GM19240 (cell line): ENCODE measurements around the gene C1QTNF1.

Experiments
- DNase-seq: peaks from one replicate; pipeline ENCODE4 v3.0.0; 2011; ENCODE audit warnings: low spot score; ENCODE audit not compliant: insufficient read length

Gene C1QTNF1

DNA sequence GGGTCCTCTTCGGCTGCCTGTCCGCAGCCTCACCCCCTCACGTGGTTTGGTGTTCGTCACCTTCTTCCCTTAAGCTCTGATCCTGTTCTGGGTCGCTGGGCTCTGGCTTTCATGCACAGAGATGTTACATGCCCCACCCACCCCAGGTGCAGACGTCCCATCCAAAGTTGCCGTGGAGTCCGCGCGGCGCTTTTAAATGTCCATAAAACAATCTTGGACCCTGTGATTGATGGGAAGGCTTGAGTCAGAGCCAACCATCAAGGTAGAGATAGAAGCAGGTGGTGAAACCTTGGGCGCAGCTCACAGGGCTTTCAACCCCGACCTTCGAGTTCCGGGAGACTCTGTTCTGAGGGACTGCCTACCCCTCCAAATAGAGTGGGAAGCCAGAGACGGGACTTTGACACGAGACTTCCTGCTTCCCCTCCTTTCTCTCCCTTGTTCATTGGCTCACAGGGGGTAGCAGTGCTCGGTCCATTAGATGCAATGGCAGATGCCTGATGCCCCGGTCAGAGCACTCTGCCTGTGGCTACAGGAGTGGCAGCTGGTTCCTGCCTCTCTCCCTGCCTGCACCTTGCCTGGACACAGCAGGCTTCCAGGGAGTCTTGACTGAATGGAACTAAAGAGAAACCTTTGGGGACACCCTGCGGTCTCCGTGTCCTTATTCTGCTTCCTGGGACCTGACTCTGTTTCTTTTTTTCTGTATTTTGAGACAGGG is 54.7 kb downstream of the C1QTNF1 start:
- DNase-seq = no peak

DNA sequence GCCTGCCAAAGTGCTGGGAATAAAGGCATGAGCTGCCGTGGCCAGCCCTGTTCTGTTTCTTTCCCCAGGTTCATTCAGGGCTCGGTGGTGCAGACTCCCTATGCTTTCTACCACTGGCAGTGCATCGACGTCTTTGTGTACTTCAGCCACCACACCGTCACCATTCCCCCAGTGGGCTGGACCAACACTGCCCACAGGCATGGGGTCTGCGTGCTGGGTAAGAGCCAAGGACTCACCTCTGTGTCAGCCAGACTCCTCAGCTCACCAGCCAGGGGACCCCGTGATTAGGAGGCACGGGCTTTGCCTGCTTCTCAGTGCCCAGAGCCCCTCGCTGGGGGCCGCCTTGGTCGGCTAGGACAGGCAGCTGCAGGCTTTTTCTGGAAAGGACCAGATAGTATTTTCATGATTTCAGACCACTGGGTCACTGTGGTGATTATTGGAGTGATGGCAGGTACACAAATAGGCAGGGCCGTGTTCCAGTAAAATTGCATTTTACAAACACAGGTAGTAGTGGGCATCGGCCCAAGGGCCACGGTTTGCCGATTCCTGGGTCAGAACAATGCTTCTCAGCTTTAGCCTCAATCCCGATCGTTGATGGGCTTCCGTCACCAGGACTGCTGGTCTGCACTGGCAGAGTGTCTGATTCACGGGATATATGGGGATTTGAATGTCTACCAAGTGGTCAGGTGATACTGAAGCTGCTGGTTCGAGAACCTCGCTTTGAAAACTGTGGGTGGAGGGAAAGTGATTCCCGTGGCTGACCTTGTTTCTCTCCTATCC is 55.6 kb downstream of the C1QTNF1 start:
- no peak for DNase-seq

DNA sequence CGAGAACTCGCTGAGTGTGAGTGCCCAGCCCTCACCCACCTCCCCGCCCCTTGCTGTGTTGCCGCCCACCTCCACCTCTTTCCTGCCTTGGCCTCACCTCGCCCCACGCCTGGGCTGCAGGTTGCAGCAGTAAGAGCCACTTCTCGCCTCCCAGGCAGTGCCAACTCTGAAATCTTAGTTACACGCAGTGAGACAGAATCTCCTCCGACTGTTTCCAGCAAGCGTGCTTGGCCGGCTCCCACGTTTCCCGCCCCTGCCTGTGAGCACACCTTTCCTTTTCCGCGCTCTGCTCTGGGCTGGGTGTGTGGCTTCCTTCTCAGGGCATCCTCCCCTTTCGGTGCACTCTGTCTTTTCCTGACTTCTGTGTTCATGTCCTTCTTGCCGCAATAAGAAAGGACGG is 56.4 kb downstream of the C1QTNF1 start:
- DNase-seq = no peak

DNA sequence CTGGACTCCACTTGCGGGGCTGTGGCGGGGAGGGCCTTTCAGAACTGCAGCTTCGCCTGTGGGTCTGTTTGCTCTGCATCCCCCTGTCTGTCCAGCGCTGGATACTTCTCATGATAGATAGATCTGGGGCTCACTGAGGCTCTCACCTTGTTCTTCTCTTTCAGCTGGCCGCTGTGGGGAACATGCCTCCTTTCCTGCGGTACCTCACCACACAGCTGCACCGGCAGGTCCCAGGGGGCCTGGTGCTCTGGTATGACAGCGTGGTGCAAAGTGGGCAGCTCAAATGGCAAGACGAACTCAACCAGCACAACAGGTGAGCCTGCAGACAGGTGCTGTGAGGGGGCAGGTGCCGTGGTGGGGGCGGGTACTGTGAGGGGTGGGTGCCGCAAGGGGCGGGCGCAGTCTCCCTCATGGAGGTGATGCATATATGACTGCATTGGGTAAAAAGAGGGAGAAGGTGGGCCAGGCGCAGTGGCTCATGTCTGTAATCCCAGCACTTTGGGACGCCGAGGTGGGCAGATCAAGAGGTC is 56.9 kb downstream of the C1QTNF1 start:
- DNase-seq = no peak

DNA sequence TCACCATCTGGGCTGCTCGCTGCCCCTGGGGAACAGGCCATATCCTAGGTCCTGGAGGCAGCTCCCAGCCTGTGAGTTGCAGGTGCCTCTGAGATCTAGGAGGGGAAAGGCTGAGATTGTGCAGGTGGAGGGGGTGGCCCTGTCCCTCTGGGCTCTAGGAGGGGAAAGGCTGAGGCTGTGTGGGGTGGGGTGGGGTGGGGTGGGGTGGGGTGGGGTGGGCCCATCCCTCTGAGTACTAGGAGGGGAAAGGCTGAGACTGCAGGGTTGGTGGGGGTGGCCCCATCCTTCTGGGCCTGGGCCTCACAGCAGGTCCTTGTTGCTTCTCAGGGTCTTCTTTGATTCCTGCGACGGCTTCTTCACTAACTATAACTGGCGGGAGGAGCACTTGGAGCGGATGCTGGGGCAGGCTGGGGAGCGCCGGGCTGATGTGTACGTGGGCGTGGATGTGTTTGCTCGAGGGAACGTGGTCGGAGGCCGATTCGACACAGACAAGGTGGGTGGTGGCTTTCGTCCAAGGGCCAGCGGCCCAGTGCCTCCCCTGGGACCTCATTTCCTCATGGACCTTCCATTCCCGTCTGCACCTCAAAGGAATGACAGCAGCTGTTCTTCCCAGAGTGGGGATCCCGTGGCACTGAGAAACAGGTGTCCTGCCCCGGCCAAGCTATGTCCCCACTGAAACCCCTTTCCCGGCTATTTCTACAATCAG is 57.8 kb downstream of the C1QTNF1 start:
- DNase-seq = no peak

DNA sequence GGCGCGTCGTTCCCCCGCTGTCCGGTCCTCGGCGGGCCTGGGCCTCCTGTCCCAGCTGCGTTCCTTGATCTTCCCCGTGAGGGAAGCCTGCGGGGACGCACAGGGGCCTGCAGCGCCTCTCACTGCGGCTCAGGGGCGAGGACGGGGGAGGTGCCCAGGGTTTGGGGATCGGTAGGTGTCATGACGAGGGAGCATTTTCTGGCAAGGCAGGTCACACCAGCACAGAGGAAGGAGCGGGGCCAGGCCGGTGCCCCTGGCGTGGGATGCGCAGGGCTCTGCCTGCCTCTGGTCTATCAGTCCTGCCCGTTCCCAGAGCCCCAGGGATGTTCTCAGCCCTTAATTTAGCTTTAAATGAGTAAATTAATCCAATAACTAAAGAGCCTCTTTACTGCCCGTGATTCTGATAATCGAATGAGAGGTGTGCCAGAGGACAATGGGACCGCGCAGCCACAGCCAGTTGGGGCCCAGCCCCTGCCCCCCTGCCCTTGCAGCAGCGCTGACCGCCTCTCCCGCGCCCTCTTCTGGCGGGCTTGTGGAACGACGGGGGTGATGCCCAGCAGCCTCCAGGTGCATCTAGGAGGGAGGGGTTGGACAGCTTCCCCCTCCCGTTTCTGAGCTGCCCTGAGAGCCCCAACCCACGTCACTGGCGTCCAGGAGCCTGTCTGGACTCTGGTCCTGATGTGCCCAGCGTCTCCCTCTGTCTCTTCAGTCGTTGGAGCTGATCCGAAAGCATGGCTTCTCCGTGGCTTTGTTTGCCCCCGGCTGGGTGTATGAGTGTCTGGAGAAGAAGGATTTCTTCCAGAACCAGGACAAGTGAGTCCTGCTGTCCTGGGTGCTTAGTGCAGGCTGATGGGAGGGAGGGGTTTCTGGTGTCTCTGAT is 58.6 kb downstream of the C1QTNF1 start:
- no peak for DNase-seq

DNA sequence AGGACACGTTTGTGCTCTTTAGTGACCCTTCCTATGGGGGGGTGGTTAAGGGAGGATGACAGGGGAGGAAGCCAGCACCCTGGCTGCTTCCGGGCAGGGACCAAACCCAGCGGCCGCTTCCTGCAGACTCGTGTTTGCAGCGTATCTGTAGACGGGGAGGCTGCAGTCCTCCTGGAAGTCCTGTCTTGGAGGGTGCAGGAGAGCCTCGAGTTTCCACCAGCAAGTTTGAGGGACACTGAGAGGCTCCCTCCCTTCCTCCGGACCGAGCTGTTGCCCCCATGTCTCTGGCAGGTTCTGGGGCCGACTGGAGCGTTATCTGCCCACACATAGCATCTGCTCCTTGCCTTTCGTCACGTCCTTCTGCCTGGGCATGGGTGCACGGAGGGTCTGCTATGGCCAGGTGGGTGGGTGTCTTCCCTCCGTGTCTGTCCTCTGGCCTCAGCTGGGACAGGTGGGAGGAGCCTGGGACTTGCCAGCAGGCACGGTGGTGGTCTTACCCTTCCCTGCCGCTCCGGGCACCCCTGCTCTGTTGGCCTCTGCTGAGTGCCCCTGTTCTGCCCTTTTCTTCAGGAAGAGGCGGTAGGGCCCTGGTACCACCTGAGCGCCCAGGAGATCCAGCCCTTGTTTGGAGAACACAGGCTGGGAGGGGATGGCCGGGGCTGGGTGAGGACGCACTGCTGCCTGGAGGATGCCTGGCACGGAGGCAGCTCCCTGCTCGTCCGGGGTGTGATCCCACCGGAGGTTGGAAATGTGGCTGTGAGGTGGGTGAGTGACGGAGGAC is 59.4 kb downstream of the C1QTNF1 start:
- DNase-seq = no peak

DNA sequence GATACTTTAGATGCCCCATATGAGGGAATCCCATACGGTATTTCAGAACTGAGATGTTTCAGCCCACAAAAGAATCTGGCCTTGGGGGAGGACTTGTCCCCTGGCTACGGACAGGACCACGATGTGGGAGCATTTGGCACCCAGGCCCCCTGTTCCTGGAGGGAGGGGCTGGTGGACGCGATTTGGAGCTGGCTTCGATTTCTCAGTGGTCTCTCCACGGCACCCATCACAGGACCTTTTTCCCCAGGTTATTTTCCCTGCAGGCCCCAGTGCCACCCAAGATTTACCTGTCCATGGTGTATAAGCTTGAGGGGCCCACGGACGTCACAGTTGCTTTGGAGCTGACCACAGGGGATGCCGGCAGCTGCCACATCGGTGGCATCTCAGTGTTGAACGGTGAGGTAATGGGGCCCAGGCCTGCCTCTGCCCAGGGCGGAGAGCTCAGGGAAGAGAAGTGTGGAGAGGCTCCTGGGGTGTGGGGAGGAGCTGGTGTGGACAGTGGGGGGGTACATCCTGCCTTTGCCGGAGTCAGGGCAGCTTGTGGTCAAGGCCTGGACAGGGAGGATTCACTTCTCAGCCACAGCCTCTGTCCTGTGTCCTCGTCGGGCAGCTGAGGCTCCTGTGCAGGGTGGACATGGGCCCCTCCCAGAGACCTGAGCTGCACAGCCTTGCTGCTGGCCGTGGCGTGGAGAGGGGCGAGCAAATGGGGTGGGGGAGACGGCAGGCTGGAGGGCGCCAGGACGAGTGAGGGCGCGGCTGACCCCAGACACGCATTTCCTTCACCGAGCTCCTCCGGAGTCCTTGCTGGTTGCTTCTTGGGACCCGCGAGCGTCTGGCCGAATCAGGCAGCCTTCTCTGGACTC is 60.6 kb downstream of the C1QTNF1 start:
- DNase-seq = no peak

DNA sequence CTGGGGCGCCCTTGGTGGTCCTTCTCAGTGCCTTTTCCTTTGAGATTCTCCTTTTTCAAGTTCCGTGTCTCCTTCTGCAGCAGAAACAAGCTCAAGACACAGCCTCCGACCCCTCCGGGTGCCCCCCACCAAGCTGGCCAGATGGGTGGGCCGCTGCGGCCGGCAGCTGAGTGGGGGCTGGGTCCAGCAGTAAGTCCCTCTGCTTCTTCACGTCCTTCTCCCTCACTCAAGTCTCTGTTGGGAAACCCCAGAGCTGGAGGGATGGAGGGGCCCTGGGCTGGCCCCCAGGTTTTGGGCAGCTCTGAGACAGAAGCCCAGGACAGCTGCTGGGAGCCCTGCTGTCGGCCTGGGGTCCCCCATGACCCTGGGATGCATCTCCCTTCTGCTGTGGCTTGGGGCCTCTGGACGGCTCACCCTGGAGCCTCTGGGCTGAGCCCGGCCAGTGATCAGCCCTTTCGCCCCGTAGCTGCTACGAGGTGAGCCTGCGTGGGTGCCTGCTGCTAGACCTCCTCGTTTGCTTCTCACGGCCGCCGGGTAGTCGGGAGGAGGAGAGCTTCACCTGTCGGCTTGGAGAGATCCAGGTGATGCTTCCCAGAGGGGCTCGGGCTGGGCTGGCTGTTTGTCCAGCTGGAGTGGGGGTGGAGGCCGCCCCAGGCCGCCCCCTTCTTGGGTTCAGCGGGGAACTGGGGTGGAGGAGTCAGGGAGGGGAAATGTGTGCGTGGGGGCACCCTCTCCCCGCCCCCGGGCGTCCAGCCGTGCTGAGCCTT is 61.4 kb downstream of the C1QTNF1 start:
- no peak for DNase-seq

DNA sequence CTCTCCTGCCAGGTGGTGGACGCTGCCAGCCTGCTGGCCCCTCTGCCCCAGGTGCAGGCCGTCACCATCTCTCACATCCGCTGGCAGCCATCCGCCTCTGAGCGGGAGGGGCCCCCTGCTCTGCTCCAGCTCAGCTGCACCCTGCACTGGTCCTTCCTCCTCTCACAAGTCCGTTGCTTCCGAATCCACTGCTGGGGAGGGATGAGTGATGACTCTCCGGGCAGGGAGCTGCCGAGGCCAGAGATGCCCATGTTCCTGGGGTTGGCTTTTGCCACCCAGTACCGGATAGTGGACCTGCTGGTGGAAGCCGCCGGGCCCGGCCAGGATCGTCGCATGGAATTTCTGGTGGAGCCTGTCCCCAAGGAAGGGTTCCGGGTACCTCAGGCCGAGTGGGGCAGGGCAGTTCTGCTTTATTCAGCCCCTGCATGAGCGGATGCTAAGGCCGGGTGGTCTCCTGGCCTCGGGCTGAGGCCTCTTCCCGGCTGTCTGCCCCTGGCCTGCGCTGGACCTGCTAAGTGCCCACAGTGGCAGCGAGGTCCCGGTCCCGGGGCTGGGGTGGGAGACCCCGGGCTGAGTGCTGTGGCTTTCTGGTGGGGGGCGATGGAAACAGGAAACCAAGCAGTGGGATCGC is 62.1 kb downstream of the C1QTNF1 start:
- DNase-seq = no peak

DNA sequence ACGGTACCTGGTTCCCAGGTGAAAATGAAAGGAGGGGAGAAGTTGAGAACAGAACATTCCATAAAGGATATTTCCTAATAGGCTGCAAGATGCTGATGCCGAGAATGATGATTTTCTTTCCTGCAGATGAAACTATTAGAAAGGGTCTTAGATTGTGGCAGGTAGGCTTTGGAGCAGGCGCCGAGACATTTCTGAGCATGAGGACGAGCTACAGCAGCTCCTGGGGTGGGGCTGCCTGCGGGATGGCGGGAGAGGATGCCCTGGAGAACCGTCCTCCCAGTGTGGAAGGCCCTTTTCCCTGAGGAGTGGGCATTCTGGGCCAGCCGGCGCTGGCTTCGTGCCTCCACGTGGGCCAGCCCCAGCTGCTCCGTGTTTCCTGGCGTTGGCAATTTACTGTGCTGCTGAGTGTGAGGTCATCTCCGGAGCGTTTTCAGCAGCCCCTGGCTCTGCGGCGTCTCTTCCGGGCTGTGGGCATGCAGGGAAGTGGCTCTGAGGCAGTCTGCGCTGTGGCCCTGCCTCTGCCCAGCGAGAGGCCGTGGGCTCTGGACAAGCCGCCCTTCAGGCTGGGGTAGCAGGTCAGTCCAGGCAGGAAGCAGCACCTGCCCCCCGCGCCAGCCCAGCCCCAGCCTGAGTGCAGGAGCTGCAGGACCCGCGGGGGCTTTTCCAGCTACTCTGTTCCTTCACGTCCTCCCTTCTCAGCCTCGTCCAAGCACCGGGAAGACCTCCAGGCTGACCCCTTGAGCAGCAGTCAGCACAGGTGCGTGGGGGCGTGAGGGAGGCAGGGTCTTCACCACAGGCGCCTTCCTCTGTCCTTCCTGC is 62.8 kb downstream of the C1QTNF1 start:
- DNase-seq = no peak

DNA sequence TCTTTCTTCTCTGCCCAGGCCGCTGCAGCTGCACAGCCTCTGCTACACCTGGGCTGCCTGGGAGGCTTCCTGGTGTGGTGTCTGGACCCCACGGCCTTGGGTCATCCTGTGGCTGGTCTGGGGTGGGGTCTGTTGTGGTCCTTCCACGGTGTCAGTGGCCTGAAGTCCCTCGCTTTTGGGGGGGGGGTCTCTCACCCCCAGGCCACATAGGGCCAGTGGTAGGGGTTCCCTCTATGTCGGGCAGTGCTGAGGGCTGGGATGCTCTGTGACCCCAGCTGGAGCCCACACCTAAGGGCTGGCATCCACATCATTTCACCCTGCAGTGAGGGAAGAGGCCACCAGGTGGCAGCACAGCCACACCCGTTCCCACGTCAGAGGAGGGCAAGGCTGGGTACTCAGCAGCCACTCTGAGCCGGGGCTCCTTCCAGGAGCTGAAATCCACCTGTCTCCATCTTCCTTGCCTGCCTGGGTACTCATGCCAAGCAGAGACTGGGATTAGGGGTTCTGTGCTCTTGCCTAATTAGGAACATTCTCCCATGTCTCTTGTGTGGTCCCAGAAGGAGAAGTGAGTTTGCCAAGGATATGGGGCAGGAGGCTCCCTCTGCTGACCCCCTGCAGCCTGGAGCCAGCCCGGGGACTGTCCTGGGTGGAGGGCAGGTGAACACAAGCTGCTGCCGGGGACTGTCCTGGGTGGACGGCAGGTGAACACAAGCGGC is 63.6 kb downstream of the C1QTNF1 start:
- DNase-seq = peak; percentile 95

DNA sequence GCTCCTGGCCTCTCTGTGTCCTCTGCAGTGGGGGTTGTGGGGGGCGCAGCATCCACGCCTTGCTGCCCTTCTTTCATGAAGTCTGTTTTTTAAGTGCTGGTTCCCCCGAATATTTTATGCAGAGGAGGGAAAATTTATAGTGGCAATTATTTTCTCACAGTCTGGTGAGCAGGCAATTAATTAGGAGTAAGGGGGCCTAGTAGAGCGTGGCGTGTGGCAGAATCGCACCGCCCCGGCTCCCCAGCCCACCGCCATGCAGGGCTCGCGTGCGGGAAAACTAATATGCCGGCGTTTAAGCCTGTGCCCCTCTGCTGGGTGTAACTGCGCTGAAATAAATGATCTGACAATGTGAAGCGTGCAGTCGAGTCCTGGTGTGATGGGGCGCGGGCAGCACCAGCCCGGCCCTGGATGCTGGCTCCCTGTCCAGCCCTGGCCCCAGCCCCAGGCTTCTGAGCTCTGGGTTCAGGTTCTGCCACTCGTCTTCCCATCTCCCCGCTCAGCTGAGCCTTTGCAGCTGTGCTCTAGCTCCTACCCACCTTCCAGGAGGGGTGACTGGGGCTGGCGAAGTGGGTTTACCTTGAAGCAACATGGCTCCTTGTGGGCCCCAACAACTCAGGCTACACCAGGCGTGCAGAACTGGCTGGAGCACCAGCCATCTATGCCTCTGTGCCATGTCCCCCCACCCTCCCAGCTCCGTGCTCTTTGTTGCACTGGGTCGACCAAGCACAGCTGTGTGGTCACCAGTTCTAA is 64.5 kb downstream of the C1QTNF1 start:
- no peak for DNase-seq

DNA sequence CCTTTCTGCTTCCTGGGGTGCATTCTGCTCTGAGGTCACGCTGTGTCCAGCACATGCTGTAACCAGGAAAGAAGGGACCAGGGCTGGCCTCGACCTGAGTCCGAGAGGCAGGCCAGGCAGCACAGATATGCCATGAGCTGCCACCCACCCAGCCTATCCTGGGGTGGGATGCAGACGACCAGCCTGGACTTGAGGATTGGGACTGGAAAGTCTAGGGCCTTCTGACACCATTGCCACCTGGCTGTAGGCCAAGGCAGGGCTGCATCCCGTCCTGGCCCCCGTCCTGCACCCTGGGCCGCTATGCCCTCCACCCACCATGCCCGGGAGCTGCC is 65.0 kb downstream of the C1QTNF1 start:
- no peak for DNase-seq

DNA sequence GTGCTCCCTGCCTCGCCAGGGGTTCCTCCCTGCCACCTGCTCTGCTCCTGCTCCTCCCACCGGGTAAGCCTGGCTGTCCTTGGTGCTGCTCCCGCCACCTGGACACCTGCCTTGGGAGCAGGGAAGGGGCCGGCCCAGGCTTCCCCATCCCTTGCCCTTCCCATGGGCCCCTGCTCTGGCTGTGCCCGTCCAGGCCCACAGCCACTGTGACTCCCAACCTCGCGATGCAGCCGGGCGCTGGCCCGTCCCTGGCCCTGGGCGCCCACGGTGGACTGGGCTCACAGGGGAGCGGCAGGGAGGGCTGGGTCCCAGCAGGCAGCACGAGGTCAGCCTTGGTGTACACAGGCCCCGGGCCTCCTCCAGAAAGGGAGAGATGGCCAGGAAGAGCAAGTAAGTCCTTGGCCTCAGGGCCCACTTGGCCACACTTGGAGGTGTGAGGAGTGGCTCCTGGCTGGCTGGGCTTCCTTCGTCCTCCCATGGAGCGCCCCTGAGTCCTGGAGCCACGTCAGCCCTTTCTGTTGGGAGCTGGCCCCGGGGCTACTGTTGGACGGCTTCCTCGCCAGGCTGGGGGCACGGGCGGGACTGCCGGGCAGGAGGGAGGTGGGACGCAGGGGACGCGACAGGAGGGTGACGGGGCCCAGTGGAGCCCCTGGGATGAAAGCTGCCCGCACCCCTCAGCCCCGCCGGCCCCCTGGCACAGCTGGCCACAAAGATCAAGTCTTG is 65.9 kb downstream of the C1QTNF1 start:
- DNase-seq = no peak
